HG03565 (cell line): ENCODE results near the gene HELZ.

Experiments
- ATAC-seq: cut with Tn5 transposase; IDR thresholded peaks from one replicate; pipeline ENCODE4 v1.9.1; 2021; ENCODE audit warnings: mild to moderate bottlenecking, moderate library complexity; ENCODE audit not compliant: unreplicated experiment

The HELZ gene

GRCh38 chr17:67088639-67089038, 156.4 kb downstream of the HELZ start:
- ATAC-seq, result no peak

GRCh38 chr17:67085406-67085805, 159.6 kb downstream of the HELZ start:
- ATAC-seq, result no peak

- peak; percentile 69 for ATAC-seq
These were observed 162.9 kb downstream of the HELZ start for GRCh38 chr17:67082107-67082506.

GRCh38 chr17:67080804-67081203, 164.2 kb downstream of the HELZ start:
- ATAC-seq, result no peak

GRCh38 chr17:67079491-67079890, 165.5 kb downstream of the HELZ start:
- no peak for ATAC-seq

- ATAC-seq, result no peak
These were observed 166.7 kb downstream of the HELZ start for GRCh38 chr17:67078292-67078691.

GRCh38 chr17:67076290-67076689, 168.7 kb downstream of the HELZ start:
- no peak for ATAC-seq

- no peak for ATAC-seq
These were observed 170.2 kb downstream of the HELZ start for GRCh38 chr17:67074781-67075180.

GRCh38 chr17:67072885-67073284, 172.1 kb downstream of the HELZ start:
- ATAC-seq, result no peak

- ATAC-seq, result no peak
These were observed 173.4 kb downstream of the HELZ start for GRCh38 chr17:67071595-67071994.

- ATAC-seq, result no peak
These were observed 175.3 kb downstream of the HELZ start for GRCh38 chr17:67069603-67070136.

GRCh38 chr17:67068999-67069398, 176.0 kb downstream of the HELZ start:
- ATAC-seq, result no peak

- no peak for ATAC-seq
These were observed 177.2 kb downstream of the HELZ start for GRCh38 chr17:67067571-67068482.

- no peak for ATAC-seq
These were observed 178.3 kb downstream of the HELZ start for GRCh38 chr17:67066717-67067116.

GRCh38 chr17:67063141-67063540, 181.9 kb downstream of the HELZ start:
- ATAC-seq, result no peak

GRCh38 chr17:67059372-67059771, 185.6 kb downstream of the HELZ start:
- ATAC-seq, result no peak

GRCh38 chr17:67058036-67058435, 187.0 kb downstream of the HELZ start:
- ATAC-seq, result no peak

- ATAC-seq, result no peak
These were observed 188.1 kb downstream of the HELZ start for GRCh38 chr17:67056746-67057490.

GRCh38 chr17:67055811-67056745, 188.9 kb downstream of the HELZ start:
- no peak for ATAC-seq

- no peak for ATAC-seq
These were observed 190.0 kb downstream of the HELZ start for GRCh38 chr17:67055041-67055443.

GRCh38 chr17:67054608-67055007, 190.4 kb downstream of the HELZ start:
- no peak for ATAC-seq
